ENCODE data around the gene CFAP221. TPM values are rescaled to one million over a fixed set of nuclear protein-coding genes. Genes with fewer than 3 reads are reported as not detected.

The CFAP221 gene
- total and polyA plus RNA-seq, 8 donors: 10.1 to 25.3 (median 15.2) TPM

DNA sequence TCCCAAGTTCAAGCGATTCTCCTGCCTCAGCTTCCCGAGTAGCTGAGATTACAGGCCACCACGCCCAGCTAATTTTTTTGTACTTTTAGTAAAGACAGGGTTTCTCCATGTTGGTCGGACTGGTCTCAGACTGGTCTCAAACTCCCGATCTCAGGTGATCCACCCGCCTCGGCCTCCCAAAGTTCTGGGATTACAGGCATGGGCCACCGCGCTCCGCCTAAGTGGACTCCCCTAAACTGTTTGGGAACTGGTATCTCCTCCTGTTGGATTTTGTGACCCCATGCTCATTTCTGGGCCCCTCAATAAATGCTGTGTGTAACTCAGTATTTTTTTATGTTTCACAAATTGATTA is 25.2 kb upstream of the CFAP221 start:
- H3K27ac ChIP-seq: peak overlapping the region in 2 of 4 donors; percentile 33 to 37
- TF ChIP-seq, protein P1, sequence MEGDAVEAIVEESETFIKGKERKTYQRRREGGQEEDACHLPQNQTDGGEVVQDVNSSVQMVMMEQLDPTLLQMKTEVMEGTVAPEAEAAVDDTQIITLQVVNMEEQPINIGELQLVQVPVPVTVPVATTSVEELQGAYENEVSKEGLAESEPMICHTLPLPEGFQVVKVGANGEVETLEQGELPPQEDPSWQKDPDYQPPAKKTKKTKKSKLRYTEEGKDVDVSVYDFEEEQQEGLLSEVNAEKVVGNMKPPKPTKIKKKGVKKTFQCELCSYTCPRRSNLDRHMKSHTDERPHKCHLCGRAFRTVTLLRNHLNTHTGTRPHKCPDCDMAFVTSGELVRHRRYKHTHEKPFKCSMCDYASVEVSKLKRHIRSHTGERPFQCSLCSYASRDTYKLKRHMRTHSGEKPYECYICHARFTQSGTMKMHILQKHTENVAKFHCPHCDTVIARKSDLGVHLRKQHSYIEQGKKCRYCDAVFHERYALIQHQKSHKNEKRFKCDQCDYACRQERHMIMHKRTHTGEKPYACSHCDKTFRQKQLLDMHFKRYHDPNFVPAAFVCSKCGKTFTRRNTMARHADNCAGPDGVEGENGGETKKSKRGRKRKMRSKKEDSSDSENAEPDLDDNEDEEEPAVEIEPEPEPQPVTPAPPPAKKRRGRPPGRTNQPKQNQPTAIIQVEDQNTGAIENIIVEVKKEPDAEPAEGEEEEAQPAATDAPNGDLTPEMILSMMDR (IDR thresholded peaks at IDR 0.05): no peak
- H3K36me3 ChIP-seq: no peaks in the 10 kb centered on the region
- no peaks in the 10 kb centered on the region for H3K9me3 ChIP-seq
- no peak for ATAC-seq
- H3K4me1 ChIP-seq: no peaks in the 10 kb centered on the region
- no peak for DNase-seq
- H3K27me3 ChIP-seq: peaks cover 0 to 4% (median 0%) of the 10 kb centered on the region in 4 donors
- WGBS, 2 donors: 84 to 91% methylated on average over 10 of the region's 10 CpGs
- no peak for FAIRE-seq
- intact Hi-C loops (cut with DNase I): no loop called here
- no peak overlapping the region for H3K4me3 ChIP-seq

GRCh38 chr2:119520696-119521432 is 23.4 kb upstream of the CFAP221 start:
- Histone ChIP-seq H3K27me3 (peaks cover 0 to 4% (median 0%) of the 10 kb centered on the region in 4 donors), H3K4me1 (no peaks in the 10 kb centered on the region), H3K9me3 (no peaks in the 10 kb centered on the region), H3K27ac (peak overlapping the region in 2 of 4 donors; percentile 81 to 88), H3K4me3 (peak overlapping the region in 1 of 4 donors; percentile 48), H3K36me3 (no peaks in the 10 kb centered on the region)
- TF ChIP-seq, protein P1 (IDR thresholded peaks at IDR 0.05): no peak
- intact Hi-C loops (cut with DNase I): loop anchor here in 1 of 3 donors (5.0 kb wide), 1 partner anchor 136 kb away; no protein-coding TSS in a partner anchor
- DNase-seq (no peak), FAIRE-seq (no peak), ATAC-seq (no peak)
- 39 to 49% methylated on average over 3 of the region's 3 CpGs for WGBS, 2 donors

DNA sequence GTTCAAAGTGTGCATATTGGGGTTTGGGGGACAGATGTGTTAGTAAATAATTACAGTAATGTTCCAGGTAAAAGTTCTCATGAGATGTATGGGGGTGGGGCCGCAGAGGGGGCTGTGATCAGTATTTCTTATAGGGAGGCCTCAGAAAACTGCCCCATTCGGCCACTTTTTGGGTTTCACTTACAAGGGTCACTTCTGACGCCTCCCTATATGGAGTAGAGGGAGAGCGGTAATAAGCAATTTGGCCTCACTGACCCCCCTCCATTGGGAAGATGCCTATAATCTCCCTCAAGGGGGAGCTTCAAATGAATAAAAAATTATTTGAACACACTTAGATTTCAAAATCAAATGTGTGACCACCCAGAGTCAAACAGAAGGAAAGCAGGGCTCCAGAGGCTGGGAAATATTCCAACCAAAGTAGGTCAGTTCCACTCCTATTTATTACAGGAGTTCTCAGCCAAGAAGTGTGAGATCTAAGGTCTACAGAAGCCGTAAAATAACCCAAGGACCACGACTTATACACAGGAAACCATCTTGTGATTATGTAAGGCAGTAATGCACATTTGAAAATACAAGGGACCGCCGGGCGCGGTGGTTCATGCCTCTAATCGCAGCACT is 22.7 kb upstream of the CFAP221 start:
- Histone ChIP-seq H3K4me3 (peak overlapping the region in 2 of 4 donors; percentile 48 to 57), H3K4me1 (no peaks in the 10 kb centered on the region), H3K27ac (peak overlapping the region; percentile 67 to 88 (median 79)), H3K9me3 (no peaks in the 10 kb centered on the region), H3K36me3 (no peaks in the 10 kb centered on the region), H3K27me3 (peaks cover 0 to 4% (median 0%) of the 10 kb centered on the region in 4 donors)
- TF ChIP-seq, protein P1 (IDR thresholded peaks at IDR 0.05): no peak
- intact Hi-C loops (cut with DNase I): loop anchor here in 1 of 3 donors (5.0 kb wide), 1 partner anchor 136 kb away; no protein-coding TSS in a partner anchor
- no peak for FAIRE-seq
- ATAC-seq: no peak
- 60 to 70% methylated on average over 11 of the region's 11 CpGs for WGBS, 2 donors
- DNase-seq: no peak

GRCh38 chr2:119522671-119523070 is 21.6 kb upstream of the CFAP221 start:
- no peak for FAIRE-seq
- ATAC-seq: peak; percentile 28 to 53 (median 43)
- no peaks in the 10 kb centered on the region for H3K4me1 ChIP-seq
- peaks cover 0 to 4% (median 0%) of the 10 kb centered on the region in 4 donors for H3K27me3 ChIP-seq
- TF ChIP-seq, protein P1 (IDR thresholded peaks at IDR 0.05): no peak
- no peaks in the 10 kb centered on the region for H3K36me3 ChIP-seq
- H3K4me3 ChIP-seq: peak overlapping the region; percentile 31 to 57 (median 40)
- intact Hi-C loops (cut with DNase I): loop anchor here in 1 of 3 donors (5.0 kb wide), 1 partner anchor 135 kb away; no protein-coding TSS in a partner anchor
- no peaks in the 10 kb centered on the region for H3K9me3 ChIP-seq
- 23 to 28% methylated on average over 6 of the region's 6 CpGs for WGBS, 2 donors
- H3K27ac ChIP-seq: peak overlapping the region; percentile 67 to 88 (median 79)
- DNase-seq: peak in 2 of 6 donors; percentile 31 to 49
